ENCODE data around the gene TOMM40L.

DNA sequence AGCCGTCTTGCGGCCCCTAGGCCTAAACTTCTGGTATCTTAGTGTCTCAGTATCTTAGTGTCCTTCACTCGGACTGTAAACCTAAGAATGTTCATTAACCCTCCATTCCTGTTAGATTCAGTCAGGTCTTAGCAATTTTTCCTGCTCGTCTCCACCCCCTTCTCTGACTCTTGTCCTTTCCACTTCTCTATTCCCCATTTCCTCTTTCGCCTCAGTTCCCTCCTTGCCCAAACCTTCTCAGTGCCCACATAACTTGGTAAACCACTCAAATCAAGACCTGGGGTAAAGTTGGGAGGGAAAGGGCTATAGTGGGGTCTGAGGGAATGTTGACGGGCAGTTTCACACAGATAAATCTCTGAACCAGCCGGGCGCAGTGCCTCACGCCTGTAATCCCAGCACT, 11.5 kb upstream of the TOMM40L start:
- TF ChIP-seq CTCF (IDR thresholded peaks at IDR 0.05), result no peak
- no peak for TF ChIP-seq POLR2AphosphoS5 (IDR thresholded peaks at IDR 0.05)
- no peak for TF ChIP-seq POLR2A (IDR thresholded peaks at IDR 0.05)

Data from gastroesophageal sphincter (tissue), 3 donors.